PC-3 (cell line): ENCODE data around the gene MYH9. TPM values are rescaled to one million over a fixed set of nuclear protein-coding genes. Genes with fewer than 3 reads are reported as not detected.

ENCODE experiments used
- ATAC-seq: fragments of 200-7000 bp; cut with Tn5 transposase; 2 replicates; pipeline ENCODE4 v1.9.1; 2020; ENCODE audit warnings: mild to moderate bottlenecking, moderate library complexity
- BruUV-seq: library from RNA; stranded (reverse); fragments of 400-500 nt; replicated peaks from 2 replicates; lab custom pipeline; 2021; lab: Mats Ljungman, UMichigan
- CTCF ChIA-PET: fragments of 300-600 bp; sonication (Branson Sonifier 250); formaldehyde crosslinking; loops from one replicate; lab custom pipeline; 2022; ENCODE audit warnings: antibody characterized with exemption; lab: Charles Lee
- POLR2A ChIA-PET: fragments of 300-600 bp; sonication (Branson Sonifier 250); formaldehyde crosslinking; loops from one replicate; lab custom pipeline; 2022; ENCODE audit warnings: antibody characterized with exemption; ENCODE audit not compliant: unreplicated experiment; lab: Charles Lee
- DNase-seq: peaks from one replicate; pipeline ENCODE4 v3.0.0-alpha.2; 2015
- H2AFZ ChIP-seq: fragments of 300-600 bp; sonication (generic); 2 replicates; pipeline ENCODE4 v1.6.0; 2016; ENCODE audit warnings: antibody characterized with exemption, low read length
- H3F3A ChIP-seq: fragments of 300-600 bp; sonication (generic); one replicate; pipeline ENCODE4 v1.6.0; 2017; ENCODE audit warnings: antibody characterized with exemption, low read length, control low read depth, mild to moderate bottlenecking; ENCODE audit not compliant: unreplicated experiment
- H3K27ac ChIP-seq: fragments of 300-600 bp; sonication (generic); 2 replicates; pipeline ENCODE4 v1.5.1; 2016; ENCODE audit warnings: mild to moderate bottlenecking, low read length
- H3K27me3 ChIP-seq: fragments of 300-600 bp; sonication (generic); 2 replicates; pipeline ENCODE4 v1.6.1; 2016; ENCODE audit warnings: low read length, mixed read lengths
- H3K36me3 ChIP-seq: fragments of 300-600 bp; sonication (generic); 2 replicates; pipeline ENCODE4 v1.6.1; 2016; ENCODE audit warnings: low read depth, mixed run types, low read length, mixed read lengths
- H3K4me1 ChIP-seq: fragments of 300-600 bp; sonication (generic); 2 replicates; pipeline ENCODE4 v1.5.1; 2016; ENCODE audit warnings: low read length; ENCODE audit not compliant: insufficient read depth
- H3K4me2 ChIP-seq: fragments of 300-600 bp; sonication (generic); 2 replicates; pipeline ENCODE4 v1.6.0; 2016; ENCODE audit warnings: low read length
- H3K4me3 ChIP-seq: fragments of 300-600 bp; sonication (generic); 2 replicates; pipeline ENCODE4 v1.5.1; 2016; ENCODE audit warnings: mild to moderate bottlenecking, low read length, mixed read lengths
- H3K79me2 ChIP-seq: fragments of 300-600 bp; sonication (generic); 2 replicates; pipeline ENCODE4 v1.6.1; 2017; ENCODE audit warnings: low read length, mixed read lengths
- H3K9ac ChIP-seq: fragments of 300-600 bp; sonication (generic); 2 replicates; pipeline ENCODE4 v1.6.0; 2016; ENCODE audit warnings: mild to moderate bottlenecking, low read length
- H3K9me2 ChIP-seq: fragments of 300-600 bp; sonication (generic); replicated peaks from 2 replicates; pipeline ENCODE4 v1.6.1; 2016; ENCODE audit warnings: mixed run types, low read length, mixed read lengths
- H3K9me3 ChIP-seq: fragments of 300-600 bp; sonication (generic); 2 replicates; pipeline ENCODE4 v1.6.1; 2016; ENCODE audit warnings: low read length, mixed read lengths
- H4K20me1 ChIP-seq: fragments of 300-600 bp; sonication (generic); 2 replicates; pipeline ENCODE4 v1.6.1; 2016; ENCODE audit warnings: low read length, mixed read lengths
- EZH2 ChIP-seq: fragments of 300-600 bp; sonication (generic); IDR thresholded peaks from one replicate; pipeline ENCODE4 v1.6.1; 2017; ENCODE audit warnings: antibody characterized with exemption, mild to moderate bottlenecking, low read length; ENCODE audit not compliant: unreplicated experiment
- EZH2phosphoT487 ChIP-seq: fragments of 300-600 bp; sonication (generic); IDR thresholded peaks from 2 replicates; pipeline ENCODE4 v1.6.1; 2018; ENCODE audit warnings: mild to moderate bottlenecking, antibody characterized with exemption, low read length, borderline replicate concordance
- intact Hi-C: fragments of 100-400 bp; cut with micrococcal nuclease; formaldehyde crosslinking; loops from 2 replicates; pipeline ENCODE4 v1.9.0; 2023
- total RNA-seq: library from RNA; depleted of rRNA; stranded (reverse); fragments of >200 nt; gene quantifications from 2 replicates; pipeline ENCODE4 v1.2.3, GENCODE V29; 2014
- TF ChIP-seq, protein P1 (sequence below): fragments of 300-600 bp; sonication (generic); conservative IDR thresholded peaks from 2 replicates; pipeline ENCODE4 v1.5.1; 2017; ENCODE audit warnings: antibody characterized with exemption, low read depth, mild to moderate bottlenecking, low read length

The MYH9 gene
- total RNA-seq, 1 experiment from 2014 or later: 357 TPM

DNA sequence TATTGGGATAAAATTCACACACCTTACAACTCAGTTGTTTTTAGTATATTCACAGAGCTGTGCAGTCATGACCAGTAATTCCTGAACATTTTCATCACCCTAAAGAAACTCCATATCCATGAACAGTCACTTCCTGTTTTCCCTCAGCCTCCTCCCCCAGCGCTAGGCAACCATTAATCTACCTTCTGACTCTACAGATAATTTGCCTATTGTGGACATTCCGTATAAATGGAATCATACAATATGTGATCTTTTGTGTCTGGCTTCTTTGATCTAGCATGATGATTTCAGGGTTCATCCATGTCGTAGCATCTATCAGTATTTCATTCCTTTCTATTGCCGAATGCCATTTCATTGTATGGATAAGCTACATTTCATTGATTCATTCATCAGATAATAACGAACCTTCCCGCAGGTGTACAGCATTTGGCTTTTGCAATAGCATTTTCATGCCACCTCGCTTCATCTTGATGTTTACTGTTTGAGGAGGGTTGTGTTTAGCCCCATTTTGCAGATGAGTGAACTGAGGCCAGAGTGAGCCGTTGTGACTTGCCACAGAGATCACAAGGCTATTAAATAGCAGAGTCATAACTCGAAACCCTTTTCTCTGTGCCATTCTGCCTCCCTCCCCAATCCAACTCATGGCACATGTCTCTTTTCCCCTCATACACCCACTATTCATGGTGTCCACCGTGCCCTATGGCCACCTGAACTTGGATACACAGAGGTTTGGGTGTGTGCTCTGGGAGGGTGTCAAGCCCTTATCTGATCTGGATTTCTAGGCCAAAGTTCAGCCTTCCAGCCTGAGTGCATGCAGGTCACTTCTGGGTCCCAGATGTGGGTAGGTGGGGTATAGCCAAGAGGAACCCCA is 11.1 kb upstream of the MYH9 start:
- Histone ChIP-seq H3K9me3 (no peaks in the 10 kb centered on the region), H3F3A (no peaks in the 10 kb centered on the region), H3K4me1 (peaks cover 40% of the 10 kb centered on the region), H3K27ac (peak overlapping the region; percentile 39), H3K9ac (no peak overlapping the region), H3K79me2 (no peaks in the 10 kb centered on the region), H3K27me3 (no peaks in the 10 kb centered on the region), H2AFZ (no peak overlapping the region), H3K4me3 (no peak overlapping the region), H3K4me2 (peak overlapping the region; percentile 46), H3K9me2 (no peaks in the 10 kb centered on the region), H3K36me3 (no peaks in the 10 kb centered on the region), H4K20me1 (no peaks in the 10 kb centered on the region)
- ChIA-PET POLR2A (interaction anchor here (0.6 kb wide), 2 partner anchors 11 to 76 kb away, joined by 3 read pairs; no protein-coding TSS in a partner anchor), CTCF (no interaction called here)
- BruUV-seq: no TSS peak
- intact Hi-C loops: no loop called here
- DNase-seq: peak; percentile 58
- peak; percentile 57; the same call in 1 of the 2 replicates for ATAC-seq
- TF ChIP-seq, protein P1, sequence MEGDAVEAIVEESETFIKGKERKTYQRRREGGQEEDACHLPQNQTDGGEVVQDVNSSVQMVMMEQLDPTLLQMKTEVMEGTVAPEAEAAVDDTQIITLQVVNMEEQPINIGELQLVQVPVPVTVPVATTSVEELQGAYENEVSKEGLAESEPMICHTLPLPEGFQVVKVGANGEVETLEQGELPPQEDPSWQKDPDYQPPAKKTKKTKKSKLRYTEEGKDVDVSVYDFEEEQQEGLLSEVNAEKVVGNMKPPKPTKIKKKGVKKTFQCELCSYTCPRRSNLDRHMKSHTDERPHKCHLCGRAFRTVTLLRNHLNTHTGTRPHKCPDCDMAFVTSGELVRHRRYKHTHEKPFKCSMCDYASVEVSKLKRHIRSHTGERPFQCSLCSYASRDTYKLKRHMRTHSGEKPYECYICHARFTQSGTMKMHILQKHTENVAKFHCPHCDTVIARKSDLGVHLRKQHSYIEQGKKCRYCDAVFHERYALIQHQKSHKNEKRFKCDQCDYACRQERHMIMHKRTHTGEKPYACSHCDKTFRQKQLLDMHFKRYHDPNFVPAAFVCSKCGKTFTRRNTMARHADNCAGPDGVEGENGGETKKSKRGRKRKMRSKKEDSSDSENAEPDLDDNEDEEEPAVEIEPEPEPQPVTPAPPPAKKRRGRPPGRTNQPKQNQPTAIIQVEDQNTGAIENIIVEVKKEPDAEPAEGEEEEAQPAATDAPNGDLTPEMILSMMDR: no peak
- TF ChIP-seq EZH2 (no peak), EZH2phosphoT487 (no peak)

GRCh38 chr22:36397131-36398093 is 9.6 kb upstream of the MYH9 start:
- Histone ChIP-seq H3K27ac (no peak overlapping the region), H3K4me3 (no peak overlapping the region), H3K9me3 (no peaks in the 10 kb centered on the region), H3K9me2 (no peaks in the 10 kb centered on the region), H3F3A (no peaks in the 10 kb centered on the region), H3K36me3 (no peaks in the 10 kb centered on the region), H3K9ac (no peak overlapping the region), H3K4me2 (no peak overlapping the region), H3K79me2 (no peaks in the 10 kb centered on the region), H4K20me1 (no peaks in the 10 kb centered on the region), H3K27me3 (no peaks in the 10 kb centered on the region), H3K4me1 (peaks cover 40% of the 10 kb centered on the region), H2AFZ (no peak overlapping the region)
- intact Hi-C loops: no loop called here
- DNase-seq: peak; percentile 42
- CTCF ChIA-PET: no interaction called here
- ATAC-seq: peak; percentile 15
- TF ChIP-seq EZH2 (no peak), EZH2phosphoT487 (no peak)
- TF ChIP-seq, protein P1: no peak
- POLR2A ChIA-PET: no interaction called here
- no TSS peak for BruUV-seq
